ENCODE data around the gene ADGRF4.

The ADGRF4 gene

DNA sequence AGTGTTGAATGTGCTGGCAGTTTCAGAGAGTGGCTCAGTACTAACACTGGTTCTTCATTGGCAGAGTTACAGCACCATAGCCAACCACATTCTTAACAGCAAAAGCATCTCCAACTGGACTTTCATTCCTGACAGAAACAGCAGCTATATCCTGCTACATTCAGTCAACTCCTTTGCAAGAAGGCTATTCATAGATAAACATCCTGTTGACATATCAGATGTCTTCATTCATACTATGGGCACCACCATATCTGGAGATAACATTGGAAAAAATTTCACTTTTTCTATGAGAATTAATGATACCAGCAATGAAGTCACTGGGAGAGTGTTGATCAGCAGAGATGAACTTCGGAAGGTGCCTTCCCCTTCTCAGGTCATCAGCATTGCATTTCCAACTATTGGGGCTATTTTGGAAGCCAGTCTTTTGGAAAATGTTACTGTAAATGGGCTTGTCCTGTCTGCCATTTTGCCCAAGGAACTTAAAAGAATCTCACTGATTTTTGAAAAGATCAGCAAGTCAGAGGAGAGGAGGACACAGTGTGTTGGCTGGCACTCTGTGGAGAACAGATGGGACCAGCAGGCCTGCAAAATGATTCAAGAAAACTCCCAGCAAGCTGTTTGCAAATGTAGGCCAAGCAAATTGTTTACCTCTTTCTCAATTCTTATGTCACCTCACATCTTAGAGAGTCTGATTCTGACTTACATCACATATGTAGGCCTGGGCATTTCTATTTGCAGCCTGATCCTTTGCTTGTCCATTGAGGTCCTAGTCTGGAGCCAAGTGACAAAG lies 17.0 kb upstream of the ADGRF4 start:
- DNase-seq (ENCODE audit: low spot score), result no peak

DNA sequence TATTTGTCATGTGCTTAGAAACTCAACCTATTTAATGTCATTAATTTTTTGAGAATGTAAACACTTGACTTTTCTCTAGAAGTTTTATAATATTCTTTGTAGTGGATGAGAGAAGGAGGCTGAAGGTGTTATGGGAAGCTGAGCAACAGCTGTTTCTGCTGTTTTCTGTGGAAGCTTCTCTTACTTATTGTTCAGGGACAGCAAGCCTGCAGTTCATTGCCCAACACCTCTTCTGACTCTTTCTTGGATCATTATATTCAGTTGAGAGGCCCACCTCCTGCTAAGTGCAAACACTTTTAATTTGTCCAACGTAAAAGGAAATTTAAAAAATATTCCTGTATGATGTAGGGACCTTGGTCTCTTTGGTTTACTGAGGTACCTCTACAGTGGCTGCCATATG lies 12.0 kb upstream of the ADGRF4 start:
- DNase-seq (ENCODE audit: low spot score), result no peak

DNA sequence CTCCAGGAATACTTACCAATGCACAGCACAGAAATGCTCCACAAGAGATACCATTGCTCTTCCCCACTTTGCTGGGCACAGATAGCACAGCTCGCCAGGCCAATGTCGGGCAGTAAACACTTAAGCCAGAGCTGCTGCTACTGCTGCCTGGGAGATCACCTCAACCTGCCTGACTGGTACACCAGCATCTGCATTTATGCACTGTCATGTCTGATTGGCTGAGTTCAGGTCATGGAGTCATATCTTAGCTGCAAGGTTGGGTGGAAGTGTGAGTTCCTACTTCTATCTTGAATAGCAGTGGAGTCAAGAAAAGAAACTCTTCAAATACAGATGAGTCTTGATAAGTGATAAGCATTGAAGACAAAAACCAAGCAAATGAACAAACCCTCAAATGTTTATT lies 10.9 kb upstream of the ADGRF4 start:
- no peak for DNase-seq (ENCODE audit: low spot score)

GRCh38 chr6:47690214-47690613 lies 8.2 kb upstream of the ADGRF4 start:
- DNase-seq (ENCODE audit: low spot score), result no peak

GRCh38 chr6:47690791-47691190 lies 7.6 kb upstream of the ADGRF4 start:
- DNase-seq (ENCODE audit: low spot score), result no peak

- no peak for DNase-seq (ENCODE audit: low spot score)
Observed at GRCh38 chr6:47697925-47698324, 455 bp upstream of the ADGRF4 start.

- no peak for DNase-seq (ENCODE audit: low spot score)
Observed at GRCh38 chr6:47700053-47700452, 1.7 kb downstream of the ADGRF4 start.

- DNase-seq (ENCODE audit: low spot score), result no peak
Observed at GRCh38 chr6:47700596-47700995, 2.2 kb downstream of the ADGRF4 start.

GRCh38 chr6:47701363-47701762 lies 3.0 kb downstream of the ADGRF4 start:
- no peak for DNase-seq (ENCODE audit: low spot score)

DNA sequence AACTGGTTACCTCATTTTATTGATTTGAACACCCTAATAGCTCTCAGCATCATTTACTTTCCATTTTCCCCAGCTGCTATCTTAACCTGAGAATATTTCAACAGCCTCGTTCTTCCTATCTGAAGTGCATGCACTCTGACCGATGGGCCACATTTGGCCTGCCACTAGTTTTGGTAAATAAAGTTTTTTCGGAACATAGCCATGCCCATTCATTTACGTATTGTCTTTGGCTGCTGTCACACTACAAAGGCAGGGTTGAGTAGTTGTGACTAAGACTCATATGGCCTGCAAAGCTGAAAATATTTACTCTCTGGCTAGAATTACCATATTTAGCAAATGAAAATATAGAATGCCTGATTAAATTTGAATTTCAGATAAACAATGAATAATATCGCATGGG lies 10.8 kb downstream of the ADGRF4 start:
- no peak for DNase-seq (ENCODE audit: low spot score)

GRCh38 chr6:47710295-47710694 lies 11.9 kb downstream of the ADGRF4 start:
- no peak for DNase-seq (ENCODE audit: low spot score)

- DNase-seq (ENCODE audit: low spot score), result no peak
Observed at GRCh38 chr6:47713200-47713599, 14.8 kb downstream of the ADGRF4 start.

DNA sequence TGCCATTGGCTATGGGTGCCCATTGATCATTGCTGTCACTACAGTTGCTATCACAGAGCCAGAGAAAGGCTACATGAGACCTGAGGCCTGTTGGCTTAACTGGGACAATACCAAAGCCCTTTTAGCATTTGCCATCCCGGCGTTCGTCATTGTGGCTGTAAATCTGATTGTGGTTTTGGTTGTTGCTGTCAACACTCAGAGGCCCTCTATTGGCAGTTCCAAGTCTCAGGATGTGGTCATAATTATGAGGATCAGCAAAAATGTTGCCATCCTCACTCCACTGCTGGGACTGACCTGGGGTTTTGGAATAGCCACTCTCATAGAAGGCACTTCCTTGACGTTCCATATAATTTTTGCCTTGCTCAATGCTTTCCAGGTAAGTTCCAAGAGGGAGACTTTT lies 16.4 kb downstream of the ADGRF4 start:
- no peak for DNase-seq (ENCODE audit: low spot score)

- DNase-seq (ENCODE audit: low spot score), result no peak
Observed at GRCh38 chr6:47715782-47716181, 17.4 kb downstream of the ADGRF4 start.

- no peak for DNase-seq (ENCODE audit: low spot score)
Observed at GRCh38 chr6:47716207-47716606, 17.8 kb downstream of the ADGRF4 start.

GRCh38 chr6:47718571-47718970 lies 20.2 kb downstream of the ADGRF4 start:
- no peak for DNase-seq (ENCODE audit: low spot score)

DNA sequence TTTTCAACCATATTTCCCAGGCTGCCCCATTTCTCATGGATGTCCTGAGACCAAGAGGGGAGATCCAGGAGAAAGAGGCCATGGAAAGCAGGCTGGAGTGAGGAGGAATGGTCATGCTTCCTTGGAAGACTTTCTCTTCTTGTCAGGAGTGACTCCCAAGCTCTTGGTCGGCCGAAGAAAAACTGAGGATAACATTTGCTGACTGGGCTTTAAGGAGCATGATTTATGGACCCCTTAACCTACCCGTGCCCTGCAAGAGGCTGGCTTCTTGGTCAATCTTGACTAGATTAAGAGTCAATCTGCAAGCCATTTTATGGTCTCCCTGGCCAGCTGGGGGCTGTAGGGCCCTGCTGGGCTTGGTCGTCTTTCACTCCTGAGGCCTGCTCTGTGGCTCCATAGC lies 22.8 kb downstream of the ADGRF4 start:
- DNase-seq (ENCODE audit: low spot score), result no peak

DNA sequence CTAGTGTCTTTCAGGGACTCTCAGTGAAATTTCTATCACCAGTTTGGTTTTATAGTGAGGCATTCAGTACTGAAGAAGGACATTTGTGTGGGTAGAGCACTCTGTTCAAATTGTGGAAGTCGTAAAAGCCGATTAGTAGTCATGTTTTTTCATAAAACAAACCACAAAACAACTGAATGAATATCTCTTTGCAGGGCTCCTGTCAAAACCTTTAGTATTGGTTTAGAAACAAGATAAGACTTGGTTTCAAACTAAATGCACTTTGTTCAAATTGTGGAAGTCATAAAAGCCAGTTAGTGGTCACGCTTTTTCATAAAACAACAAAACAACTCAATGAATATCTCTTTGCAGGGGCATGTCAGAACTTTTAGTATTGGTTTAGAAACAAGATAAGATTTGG lies 23.8 kb downstream of the ADGRF4 start:
- DNase-seq (ENCODE audit: low spot score), result no peak

- no peak for DNase-seq (ENCODE audit: low spot score)
Observed at GRCh38 chr6:47724300-47724699, 25.9 kb downstream of the ADGRF4 start.

- DNase-seq (ENCODE audit: low spot score), result no peak
Observed at GRCh38 chr6:47727391-47727790, 29.0 kb downstream of the ADGRF4 start.

DNA sequence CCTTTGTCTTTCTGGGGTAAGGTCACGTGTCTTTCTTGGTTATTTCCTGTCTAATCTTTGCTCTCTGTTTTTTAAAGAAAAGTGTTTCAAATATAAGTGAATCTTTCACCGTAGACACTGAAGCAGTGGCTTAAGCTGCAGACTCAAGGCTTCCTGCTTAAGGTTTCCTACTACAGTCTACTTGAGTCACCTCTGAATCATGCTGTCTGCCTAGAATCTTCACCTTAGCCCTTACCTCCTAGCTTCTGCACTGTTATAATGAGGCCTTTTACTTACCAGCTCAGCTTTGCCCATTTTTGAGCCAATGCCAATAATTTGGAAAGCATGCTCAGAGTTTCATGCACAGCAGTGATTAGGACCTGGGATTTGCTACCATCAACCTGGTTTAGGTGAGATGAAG lies 30.6 kb downstream of the ADGRF4 start:
- no peak for DNase-seq (ENCODE audit: low spot score)

DNA sequence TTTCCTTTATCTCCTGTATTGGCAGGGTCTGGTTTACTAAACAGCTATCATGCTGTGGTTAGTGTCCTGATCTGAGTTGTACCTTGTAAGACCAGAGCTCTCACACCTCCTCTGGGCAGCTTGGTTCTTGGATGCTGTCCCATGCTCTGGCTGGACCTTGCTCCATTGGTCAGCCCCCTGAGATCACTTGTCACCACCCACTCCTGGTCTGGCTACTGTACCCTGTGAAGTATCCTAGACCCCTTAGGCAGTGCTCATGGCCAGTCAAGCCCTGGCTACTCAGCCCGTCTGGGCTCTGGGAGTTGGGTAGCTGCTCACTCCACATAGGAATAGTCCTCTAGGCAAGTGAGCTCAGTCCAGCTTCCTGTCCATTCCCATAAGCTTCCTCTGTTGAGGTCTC lies 31.1 kb downstream of the ADGRF4 start:
- no peak for DNase-seq (ENCODE audit: low spot score)

DNA sequence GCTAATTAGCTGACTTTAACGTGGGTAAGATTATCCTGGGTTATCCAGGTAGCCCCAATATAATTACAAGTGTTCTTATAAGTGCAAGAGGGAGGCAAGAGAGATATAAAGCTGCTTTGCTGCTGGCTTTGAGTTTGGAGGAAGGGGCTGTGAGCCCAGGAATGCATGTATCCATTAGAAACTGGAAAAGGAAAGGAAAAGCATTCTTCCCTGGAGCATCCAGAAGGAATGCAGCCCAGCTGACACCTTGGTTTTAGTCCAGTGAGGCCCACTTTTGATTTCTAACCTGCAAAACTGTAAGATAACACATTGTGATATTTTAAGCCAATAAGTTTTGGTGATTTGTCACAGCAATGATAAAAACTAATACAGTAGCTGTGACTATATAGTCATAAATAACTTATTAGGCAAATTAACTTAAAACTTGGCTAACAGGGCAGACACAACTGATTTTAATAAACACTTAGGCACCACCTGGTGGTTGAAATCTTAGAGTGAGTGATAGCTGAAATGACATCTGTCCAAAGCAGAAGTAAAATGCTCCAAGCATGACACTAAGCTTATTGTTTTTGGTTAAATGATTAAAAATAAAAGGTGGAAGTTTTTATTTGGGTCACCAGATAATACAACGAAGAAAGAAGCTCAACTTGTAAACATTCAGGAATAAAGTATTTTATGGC lies 35.6 kb downstream of the ADGRF4 start:
- DNase-seq (ENCODE audit: low spot score), result peak; percentile 4
